HG03175 (cell line): ENCODE data around the gene LAMC2.

Source experiments
- ATAC-seq: cut with Tn5 transposase; IDR thresholded peaks from one replicate; pipeline ENCODE4 v1.9.1; 2021; ENCODE audit warnings: mild to moderate bottlenecking, moderate library complexity; ENCODE audit not compliant: unreplicated experiment

LAMC2 gene

DNA sequence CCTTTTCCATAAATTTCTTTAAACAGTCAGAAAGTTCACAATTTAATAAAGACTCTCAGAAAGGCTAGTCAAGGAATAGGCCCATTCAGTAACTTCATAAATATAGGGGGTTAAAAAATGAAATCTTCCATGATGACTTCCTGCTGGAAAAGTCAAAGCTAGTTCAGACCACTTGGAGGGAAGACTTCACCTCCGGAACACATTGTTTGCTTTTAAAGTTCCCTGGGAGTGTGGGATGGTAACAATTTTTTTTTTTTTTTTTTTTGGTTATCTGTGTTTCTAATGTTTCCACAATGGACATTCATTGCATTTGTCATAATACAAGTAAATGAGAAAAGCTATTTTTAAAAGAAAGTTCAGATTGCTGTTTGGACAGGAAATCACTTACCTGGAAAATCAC lies 18.4 kb upstream of the LAMC2 start:
- ATAC-seq: no peak

DNA sequence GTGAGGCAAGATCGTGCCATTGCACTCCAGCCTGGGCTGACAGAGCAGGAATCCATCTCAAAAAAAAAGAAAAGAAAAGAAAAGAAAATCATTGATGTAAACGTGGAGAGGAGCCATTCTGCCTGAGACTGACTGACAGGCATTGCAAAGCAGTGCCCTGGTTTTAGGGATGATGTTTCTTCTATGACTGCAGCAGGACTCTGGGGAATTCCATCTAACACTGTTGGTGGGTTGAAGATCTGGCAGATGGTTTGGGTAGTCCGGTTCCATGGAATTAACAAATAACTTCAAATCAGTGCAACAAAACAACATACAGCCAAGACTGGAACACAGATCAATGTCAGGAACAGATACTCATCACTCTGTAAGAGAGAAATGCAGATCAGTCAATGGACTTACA lies 17.8 kb upstream of the LAMC2 start:
- ATAC-seq: no peak

GRCh38 chr1:183173828-183174227 lies 12.2 kb upstream of the LAMC2 start:
- ATAC-seq: no peak

DNA sequence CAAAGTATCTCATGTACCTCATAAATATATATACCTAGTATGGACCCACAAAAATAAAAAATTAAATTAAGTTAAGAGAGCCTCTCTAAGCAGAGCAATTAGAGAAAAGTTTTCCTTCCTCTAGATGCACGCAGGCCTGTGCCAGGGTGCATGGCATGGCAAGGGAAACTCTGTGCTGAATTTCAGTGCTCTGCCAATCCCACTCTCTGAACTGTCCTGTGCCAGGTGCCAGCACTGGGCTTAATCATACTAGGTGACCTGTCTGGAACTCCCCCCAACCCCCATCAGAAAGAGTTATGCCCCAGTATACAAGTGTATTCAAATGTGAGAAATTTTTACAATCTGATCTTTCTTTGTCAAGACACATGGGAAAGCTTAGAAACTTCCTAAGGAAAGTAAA lies 10.4 kb upstream of the LAMC2 start:
- ATAC-seq: no peak

DNA sequence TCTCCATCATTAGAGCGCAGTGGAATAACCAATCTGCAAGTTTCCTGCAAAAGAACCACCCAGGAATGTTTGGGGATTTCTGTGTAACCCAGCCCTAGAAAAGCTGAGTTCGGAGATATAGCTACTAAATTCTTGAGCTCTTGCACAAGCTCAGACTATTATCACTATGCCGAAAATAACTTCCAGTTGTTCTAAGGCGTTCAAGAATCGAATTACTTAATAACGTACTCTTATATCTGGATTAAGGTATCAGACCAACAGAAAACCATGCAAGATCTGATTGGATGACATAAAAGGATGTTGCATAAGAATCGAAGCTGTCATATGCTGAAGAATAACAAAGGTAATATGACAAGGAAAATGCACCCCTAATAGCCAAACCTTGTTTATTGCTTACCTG lies 7.5 kb upstream of the LAMC2 start:
- ATAC-seq: no peak

DNA sequence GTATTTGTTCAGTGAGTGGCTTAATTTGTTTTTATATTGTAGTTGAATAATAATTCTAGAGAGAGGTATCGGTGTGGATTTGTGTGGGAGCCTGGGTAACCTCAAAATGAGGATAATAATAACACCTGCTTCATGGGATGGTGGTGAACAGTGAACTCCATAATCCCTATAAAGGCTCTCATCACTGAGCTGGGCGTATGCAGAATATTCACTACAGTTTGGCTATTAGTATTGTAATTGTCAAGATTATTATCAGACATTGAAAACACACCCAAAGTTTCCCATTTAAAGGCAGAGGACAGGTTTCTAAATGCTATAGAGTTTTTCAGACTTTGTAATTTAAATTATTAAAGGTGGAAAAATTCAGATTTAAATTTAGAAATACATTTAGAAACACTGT lies 7.0 kb upstream of the LAMC2 start:
- no peak for ATAC-seq

DNA sequence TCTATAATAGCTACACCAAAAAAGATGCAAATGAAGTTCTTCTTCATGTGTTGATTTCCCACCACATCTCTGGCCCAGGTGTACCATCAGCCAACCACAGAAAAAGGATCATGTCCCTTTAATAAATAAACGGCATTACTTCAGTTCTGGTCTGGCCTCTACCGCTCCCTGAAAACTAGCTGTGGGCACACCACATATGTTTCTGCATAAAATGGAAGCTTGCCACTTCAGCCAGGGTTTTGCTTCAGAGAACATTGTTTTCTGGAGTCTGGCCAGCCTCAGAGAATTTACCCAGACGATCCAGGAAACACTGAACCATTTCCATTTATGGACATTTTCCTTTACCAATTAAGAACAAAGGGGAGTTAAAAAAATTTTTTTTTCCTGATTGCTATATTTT lies 5.8 kb upstream of the LAMC2 start:
- no peak for ATAC-seq

DNA sequence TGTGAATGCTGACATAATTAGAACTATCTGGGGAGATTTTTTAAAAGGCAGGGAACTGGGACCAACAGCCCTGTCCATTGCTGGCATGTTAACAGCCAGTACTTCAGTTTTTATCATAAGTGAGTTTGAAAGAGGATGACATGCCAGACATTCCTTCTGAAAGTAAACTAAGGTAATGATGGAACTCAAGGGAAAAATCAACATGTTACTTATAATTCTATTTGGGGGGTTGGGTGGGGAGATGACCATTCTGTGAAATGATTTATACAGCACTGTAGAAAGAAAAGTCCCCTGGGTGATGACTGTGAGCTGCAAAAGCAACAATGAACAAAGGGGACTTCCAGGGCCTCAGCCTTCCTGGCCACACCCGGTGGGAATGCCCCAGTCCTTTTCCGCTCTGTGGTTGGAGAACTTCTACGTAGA lies 5.4 kb upstream of the LAMC2 start:
- ATAC-seq: no peak

DNA sequence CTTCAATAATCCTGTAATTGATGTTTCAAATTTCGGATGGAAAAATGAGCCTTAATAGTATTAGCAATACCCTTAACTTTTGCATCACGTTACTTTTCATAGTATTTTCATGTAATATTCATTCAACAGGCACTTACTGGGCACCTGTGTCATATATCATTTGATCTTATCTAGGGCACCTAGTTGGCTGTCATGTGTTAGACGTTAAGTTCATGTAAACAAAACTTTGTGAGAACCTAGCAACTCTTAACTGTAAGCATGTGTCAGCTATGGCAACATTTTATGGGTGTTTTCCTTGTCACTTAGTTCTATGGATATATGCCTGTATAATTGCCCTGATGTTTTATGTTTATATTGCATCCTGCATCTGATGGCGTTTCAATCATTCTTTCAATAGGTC lies 777 bp downstream of the LAMC2 start:
- ATAC-seq: no peak

GRCh38 chr1:183188240-183188639 lies 2.2 kb downstream of the LAMC2 start:
- no peak for ATAC-seq

DNA sequence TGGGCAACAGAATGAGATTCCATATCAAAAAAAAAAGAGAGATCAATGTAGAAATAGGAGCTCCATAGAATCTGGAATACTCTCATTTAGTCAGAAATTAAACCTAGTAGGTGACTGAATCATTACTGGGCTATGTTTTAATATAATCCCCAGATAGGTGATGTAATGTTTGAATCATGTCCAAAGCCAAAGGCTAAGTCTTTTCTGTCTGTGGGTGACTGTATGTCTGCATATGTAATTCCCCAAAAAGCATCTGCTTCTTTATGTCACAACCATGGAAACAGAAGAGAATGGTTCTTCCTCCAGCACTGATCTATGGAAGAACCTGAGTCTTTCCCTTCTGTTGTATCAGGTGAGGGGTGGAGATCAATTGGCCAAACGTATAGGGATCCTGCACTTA lies 5.8 kb downstream of the LAMC2 start:
- no peak for ATAC-seq

DNA sequence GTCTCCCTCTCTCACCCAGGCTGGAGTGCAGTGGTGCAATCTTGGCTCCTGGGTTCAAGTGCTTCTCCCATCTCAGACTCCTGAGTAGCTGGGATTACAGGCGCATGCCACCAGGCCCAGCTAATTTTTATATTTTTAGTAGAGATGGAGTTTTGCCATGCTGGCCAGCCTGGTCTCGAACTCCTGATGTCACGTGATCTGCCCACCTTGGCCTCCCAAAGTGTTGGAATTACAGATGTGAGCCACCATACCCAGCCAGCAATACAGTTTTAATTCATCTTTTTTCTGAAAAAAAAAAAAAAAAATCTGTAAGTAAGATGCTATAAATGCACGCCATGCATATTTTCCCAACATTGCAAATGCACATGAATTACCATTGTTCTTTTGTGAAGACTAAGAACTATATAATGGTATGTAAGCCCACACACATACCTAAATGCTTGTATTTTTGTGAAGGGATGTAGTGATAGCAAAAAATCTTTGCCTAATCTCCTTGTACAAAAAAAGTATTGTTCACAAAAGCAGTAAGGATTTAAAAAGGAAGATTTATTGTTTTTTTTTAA lies 8.0 kb downstream of the LAMC2 start:
- no peak for ATAC-seq

- peak; percentile 94 for ATAC-seq
These were observed 8.6 kb downstream of the LAMC2 start for GRCh38 chr1:183194527-183195141.

- ATAC-seq: peak; percentile 34
These were observed 9.1 kb downstream of the LAMC2 start for GRCh38 chr1:183195142-183195574.

DNA sequence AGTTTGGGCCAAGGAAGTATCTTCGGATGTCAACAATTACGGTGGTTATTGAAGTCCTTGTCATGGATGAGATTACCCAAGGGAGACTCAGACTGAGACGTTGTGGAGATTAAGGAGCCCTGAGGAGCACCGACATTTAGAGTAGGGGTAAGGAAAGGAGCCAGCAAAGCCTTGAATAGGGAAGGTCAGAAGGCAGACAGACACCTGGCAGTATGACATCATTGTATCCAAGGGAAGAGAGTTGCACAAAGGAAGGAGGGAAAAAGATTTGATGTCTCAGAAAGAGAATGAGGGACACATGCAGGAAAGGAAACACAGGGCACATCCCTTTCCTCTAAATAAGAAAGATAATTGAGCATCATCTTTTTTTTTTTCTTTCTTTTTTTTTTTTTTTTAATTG lies 11.7 kb downstream of the LAMC2 start:
- no peak for ATAC-seq

GRCh38 chr1:183198463-183198862 lies 12.4 kb downstream of the LAMC2 start:
- ATAC-seq: no peak

DNA sequence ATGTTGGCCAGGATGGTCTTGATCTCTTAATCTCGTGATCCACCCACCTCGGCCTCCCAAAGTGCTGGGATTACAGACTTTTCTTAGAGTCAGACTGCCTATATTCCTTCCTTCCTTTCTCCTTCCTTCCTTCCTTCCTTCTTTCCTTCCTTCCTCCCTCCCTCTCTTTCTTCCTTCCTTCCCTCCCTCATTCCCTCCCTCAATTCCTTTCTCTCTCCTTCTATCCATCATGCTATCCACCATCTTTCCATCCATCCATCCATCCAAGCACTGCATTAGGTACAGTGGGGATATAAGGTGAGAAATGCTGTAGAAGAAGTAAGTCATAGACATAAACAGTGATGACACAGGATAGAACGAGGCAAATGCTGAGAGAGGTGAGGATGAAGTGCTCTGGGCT lies 13.2 kb downstream of the LAMC2 start:
- ATAC-seq: no peak

DNA sequence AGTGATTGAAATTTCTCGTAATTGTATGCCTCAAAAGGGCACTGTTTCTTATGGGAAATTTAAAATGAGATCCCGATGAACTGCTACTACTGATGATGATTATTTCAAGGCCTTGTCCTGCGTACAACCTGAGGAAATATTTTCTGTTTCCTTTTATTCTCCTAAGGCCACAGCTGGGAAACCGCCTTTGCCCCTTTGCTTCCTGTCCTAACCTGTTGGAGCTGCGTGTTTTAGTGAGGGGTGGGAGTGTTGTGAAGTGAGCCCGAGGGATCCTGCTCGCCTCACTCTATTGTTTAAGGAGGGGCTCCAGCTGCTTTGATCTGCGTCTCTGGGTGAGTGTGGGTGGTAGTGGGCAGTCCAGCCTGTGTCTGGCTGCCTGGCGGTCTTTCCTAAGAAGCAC lies 14.4 kb downstream of the LAMC2 start:
- no peak for ATAC-seq

GRCh38 chr1:183203094-183203493 lies 17.0 kb downstream of the LAMC2 start:
- no peak for ATAC-seq

- no peak for ATAC-seq
These were observed 19.2 kb downstream of the LAMC2 start for GRCh38 chr1:183205196-183205781.

DNA sequence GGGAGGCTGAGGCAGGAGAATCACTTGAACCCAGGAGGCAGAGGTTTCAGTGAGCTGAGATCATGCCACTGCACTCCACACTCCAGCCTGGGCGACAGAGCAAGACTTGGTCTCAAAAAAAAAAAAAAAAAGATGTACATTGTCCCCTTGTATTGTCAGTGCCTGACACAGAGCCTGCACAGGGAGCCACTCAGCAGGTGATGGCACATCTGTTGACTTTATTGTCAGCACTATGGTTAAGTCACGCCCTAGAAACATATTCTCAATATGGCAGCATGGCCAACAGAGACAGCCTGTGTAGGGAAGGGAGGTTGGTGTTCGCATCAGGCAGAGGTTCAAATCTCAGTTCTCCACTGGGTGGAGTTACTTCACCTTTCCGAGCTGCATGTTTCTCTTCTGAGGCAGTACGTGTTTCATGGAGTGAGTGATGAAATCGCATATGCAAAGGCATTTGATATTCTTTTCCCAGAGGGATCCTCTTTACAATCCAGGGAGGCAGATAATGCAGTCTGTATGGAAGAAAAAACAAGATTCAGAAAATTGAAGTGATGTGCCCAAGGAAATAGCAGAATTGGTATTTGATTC lies 20.6 kb downstream of the LAMC2 start:
- no peak for ATAC-seq

GRCh38 chr1:183209533-183210158 lies 23.6 kb downstream of the LAMC2 start:
- no peak for ATAC-seq
